GM18870 (cell line): ENCODE measurements around the gene FBXO31.

ENCODE experiments used
- ATAC-seq: cut with Tn5 transposase; IDR thresholded peaks from one replicate; pipeline ENCODE4 v1.9.1; 2021; ENCODE audit warnings: moderate library complexity; ENCODE audit not compliant: unreplicated experiment

FBXO31 gene

DNA sequence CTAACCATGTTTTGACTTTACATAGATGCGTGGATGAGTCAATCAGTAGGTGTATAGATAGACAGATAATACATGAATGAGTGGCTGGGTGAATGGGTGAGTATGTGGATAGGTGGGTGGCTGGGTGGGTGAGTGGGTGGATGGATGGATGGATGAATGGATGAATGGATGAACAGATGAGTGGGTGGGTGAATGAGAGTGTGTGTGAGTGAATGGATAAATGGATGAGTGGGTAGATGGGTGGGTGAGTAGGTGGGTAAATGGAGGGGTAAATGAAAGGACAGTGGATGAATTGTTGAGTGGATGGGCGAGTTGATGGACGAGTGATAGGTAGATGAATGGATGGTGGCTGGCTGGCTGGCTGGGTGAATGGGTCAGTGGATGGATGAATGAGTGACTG lies 89.6 kb downstream of the FBXO31 start:
- ATAC-seq: no peak

DNA sequence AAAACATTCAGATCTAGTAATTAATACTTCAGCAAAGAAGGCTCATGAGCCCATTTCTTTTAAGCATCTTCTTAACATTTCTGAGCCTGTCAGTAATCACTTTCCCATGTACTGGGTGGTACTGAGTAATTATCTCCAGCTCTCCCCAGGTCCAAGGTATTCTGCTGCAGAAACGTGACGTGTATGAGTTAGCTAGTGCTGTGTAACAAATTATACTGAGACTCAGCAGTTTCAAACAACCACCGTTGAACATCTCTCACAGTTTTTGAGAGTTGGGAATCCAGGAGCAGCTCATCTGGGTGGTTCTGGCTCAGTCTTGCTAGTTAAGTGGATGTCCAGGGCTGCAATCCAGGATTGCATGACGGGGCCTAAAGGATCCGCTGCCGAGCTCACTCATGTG lies 91.6 kb downstream of the FBXO31 start:
- no peak for ATAC-seq

DNA sequence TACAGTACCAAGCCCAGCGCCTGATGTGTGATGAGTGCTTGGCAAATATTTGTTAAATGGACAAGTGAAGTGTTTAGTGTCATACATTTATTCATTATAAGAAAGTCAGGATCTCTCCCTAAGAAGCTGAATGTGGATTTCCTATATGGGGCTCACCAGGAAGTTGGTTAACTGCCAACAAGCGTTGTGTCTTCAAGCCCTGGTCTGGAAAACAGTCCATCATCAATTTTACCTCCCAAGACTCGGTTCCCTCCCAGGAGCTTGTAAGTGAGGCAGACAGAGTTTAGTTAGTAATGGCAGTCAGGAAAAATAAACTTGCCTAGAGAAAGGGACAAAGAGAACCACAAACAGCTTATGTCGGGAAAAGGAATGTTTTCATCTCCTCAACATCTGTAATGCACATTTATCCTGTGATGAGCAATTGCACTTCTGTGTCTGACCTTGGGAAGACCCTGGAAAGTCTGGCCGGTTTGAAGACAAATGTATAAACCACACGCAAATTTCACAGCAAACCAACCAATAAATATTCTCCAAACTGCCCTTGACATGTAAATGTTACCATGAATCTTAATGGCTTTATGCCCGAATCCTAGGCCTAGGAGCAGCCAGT lies 94.7 kb downstream of the FBXO31 start:
- ATAC-seq: no peak

DNA sequence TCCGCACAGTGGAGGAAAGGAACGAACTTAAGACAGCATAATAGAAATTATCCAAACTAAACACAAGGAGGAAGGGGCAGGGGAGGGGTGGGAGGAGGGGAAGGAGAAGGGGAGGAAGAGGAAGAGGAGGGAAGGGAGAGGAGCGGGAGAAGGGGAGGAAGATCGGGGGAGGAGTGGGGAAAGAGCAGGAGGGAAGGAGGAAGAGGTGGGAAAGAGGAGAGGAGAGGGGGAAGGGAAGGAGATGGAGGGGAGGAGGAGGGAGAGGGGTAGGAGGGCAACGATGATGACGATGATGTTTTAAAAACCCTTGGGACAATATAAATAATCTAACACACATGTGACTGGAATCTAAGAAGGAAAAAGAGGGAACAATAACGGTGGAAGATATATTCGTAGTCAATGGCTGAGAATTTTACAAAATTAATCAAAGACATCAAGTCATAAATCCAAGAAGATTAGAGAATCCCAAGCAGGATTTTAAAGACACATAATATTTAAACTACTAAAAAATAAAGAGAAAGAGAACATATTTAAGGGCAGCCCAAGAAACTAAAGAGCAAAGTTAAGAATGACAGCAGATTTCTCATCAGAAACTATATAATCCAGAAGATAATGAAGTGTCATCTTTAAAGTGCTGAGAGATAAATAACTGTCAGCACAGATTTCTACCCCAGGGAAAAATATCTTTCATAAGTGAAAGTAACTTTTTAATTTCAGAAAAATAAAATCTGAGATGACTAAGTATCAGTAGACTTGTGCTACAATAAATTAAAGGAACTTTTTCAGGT lies 96.5 kb downstream of the FBXO31 start:
- no peak for ATAC-seq

DNA sequence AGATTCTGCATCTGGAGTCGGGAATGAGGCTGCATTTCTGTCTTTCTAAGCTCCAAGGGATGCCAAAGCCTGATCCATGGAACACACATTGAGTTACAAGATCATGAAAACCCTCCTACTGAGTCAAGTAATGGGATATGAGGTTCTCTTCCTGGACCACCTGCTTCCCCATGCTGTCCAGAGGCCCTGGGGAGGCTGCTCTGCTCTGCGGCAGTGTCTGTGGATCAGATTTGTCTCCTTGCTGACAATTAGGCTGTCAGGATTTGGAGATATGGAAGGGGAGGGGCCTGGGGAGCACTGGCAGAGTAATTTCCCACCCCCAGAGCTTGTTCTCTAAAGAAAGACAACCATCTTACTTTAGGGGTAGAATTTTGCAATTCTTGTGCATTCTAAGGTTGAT lies 99.4 kb downstream of the FBXO31 start:
- no peak for ATAC-seq

DNA sequence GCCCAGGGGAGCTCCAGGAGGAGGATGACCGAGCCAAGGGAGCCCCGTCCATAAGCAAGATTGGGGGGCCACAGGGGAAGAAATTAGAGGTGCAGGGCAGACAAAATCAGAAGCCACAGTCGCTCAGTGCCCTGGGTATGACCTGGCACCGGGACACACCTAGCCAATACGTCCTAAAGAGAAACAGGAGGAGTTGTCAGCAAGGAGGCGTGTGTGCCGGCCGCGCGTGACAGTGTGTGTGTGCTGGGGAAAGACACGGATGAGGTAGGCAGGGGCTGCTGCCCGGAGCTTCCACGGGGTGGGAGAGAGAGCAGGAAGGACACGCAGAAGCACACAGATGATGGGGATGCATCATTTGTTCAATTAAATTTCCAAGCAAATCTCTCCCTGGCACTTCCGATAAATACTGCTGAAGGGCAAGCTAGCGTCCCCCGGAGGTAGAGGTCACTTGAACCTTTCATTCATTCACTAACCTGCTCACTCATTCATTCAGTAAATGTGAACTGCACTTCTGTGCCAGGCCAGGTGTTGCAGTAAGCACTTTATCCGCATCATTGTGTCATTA lies 104.4 kb downstream of the FBXO31 start:
- ATAC-seq: no peak

DNA sequence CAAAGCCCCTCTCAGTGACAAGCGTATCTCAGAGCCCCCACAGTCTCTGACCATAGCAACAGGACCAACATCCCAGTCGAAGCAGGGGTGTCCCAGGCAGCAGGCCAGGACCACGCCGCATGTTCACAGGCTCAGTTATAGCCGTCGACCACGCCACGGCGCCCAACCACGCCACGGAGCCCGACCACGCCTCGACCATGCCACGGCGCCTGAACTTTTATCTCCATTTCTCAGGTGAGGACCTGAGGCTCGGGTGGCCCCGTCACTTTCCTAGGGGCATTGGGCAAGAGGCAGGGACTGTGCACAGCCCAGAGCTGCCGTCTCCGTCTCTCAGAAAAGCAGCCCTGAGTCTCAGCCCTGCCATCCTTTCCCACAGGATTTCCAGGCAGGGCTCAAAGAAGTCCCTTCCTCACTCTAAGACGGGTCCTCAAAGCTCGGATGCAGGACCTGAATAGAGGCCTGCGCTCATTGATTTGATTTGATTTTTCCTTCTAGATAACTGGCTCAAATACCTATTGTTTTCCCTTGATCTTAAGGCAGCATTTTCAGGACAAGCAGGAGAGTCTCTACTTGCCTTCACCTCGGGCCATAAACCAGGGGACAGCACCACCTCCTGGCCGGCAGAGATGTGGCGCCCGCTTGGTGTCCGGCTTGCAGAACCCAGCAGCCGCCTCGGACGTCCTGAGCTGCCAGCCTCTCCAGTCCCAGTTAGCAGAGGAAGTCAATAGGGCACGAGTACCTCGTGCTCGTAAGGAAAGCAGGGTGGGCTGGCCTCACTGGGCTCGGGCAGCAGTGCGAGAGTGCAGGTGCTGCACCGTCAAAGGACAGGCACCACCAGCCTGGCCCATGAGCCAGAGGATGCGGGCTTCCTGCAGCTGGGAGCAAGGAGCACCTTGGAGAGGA lies 105.1 kb downstream of the FBXO31 start:
- ATAC-seq: no peak
